ENCODE measurements around the gene EIF4G3. TPM values are rescaled to one million over a fixed set of nuclear protein-coding genes. Genes with fewer than 3 reads are reported as not detected.
A peak's percentile ranks its signal among the peaks of the same experiment; 100 is the strongest.
"Not testable (repeated sequence)": the region's sequence is repeated elsewhere in the genome, so short reads cannot be mapped to it uniquely, and the experiment has no call there.

EIF4G3 gene
- total RNA-seq, 1 experiment from 2014 or later = 23.2 TPM

GRCh38 chr1:21068937-21069336 lies 107.8 kb downstream of the EIF4G3 start:
- no peak for DNase-seq (ENCODE audit: low spot score)

- no peak for DNase-seq (ENCODE audit: low spot score)
Measured at GRCh38 chr1:21067551-21068227, 109.0 kb downstream of the EIF4G3 start.

GRCh38 chr1:21066356-21067012 lies 110.2 kb downstream of the EIF4G3 start:
- no peak for DNase-seq (ENCODE audit: low spot score)

GRCh38 chr1:21065851-21066250 lies 110.8 kb downstream of the EIF4G3 start:
- DNase-seq (ENCODE audit: low spot score) = no peak

GRCh38 chr1:21064057-21064456 lies 112.6 kb downstream of the EIF4G3 start:
- peak; percentile 34 for DNase-seq (ENCODE audit: low spot score)

GRCh38 chr1:21060523-21060922 lies 116.2 kb downstream of the EIF4G3 start:
- DNase-seq (ENCODE audit: low spot score) = no peak

- no peak for DNase-seq (ENCODE audit: low spot score)
Measured at GRCh38 chr1:21059021-21059420, 117.7 kb downstream of the EIF4G3 start.

GRCh38 chr1:21058035-21058793 lies 118.5 kb downstream of the EIF4G3 start:
- no peak for DNase-seq (ENCODE audit: low spot score)

GRCh38 chr1:21053189-21053928 lies 123.3 kb downstream of the EIF4G3 start:
- not testable (repeated sequence) for DNase-seq (ENCODE audit: low spot score)

- DNase-seq (ENCODE audit: low spot score) = no peak
Measured at GRCh38 chr1:21052034-21052433, 124.7 kb downstream of the EIF4G3 start.

GRCh38 chr1:21051177-21051825 lies 125.4 kb downstream of the EIF4G3 start:
- DNase-seq (ENCODE audit: low spot score) = no peak

GRCh38 chr1:21050031-21050430 lies 126.7 kb downstream of the EIF4G3 start:
- no peak for DNase-seq (ENCODE audit: low spot score)

- DNase-seq (ENCODE audit: low spot score) = no peak
Measured at GRCh38 chr1:21048462-21048861, 128.2 kb downstream of the EIF4G3 start.

- no peak for DNase-seq (ENCODE audit: low spot score)
Measured at GRCh38 chr1:21046132-21046531, 130.6 kb downstream of the EIF4G3 start.

GRCh38 chr1:21045351-21045750 lies 131.3 kb downstream of the EIF4G3 start:
- no peak for DNase-seq (ENCODE audit: low spot score)

GRCh38 chr1:21042929-21043605 lies 133.6 kb downstream of the EIF4G3 start:
- peak; percentile 9 for DNase-seq (ENCODE audit: low spot score)

- DNase-seq (ENCODE audit: low spot score) = no peak
Measured at GRCh38 chr1:21041541-21041940, 135.2 kb downstream of the EIF4G3 start.

GRCh38 chr1:21037091-21037490 lies 139.6 kb downstream of the EIF4G3 start:
- DNase-seq (ENCODE audit: low spot score) = no peak

- no peak for DNase-seq (ENCODE audit: low spot score)
Measured at GRCh38 chr1:21035794-21036193, 140.9 kb downstream of the EIF4G3 start.

GRCh38 chr1:21034725-21035628 lies 141.7 kb downstream of the EIF4G3 start:
- no peak for DNase-seq (ENCODE audit: low spot score)
